ENCODE results near the gene STAG3.
A peak's percentile ranks its signal among the peaks of the same experiment; 100 is the strongest.

The STAG3 gene

DNA sequence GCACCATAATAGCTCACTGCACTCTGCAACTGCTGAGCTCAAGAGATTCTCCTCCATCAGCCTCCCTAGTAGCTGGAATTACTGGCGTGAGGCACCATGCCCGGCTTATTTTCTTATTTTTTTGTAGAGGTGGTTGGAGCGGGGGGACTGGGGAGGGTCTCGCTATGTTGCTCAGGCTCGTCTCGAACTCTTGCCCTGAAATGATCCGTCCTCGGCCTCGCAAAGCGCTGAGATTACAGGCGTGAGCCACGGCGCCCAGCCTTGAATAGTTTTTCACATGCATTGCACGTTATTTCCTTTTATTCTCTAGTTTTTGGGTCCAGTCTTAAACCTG lies 29.5 kb upstream of the STAG3 start:
- DNase-seq (ENCODE audit: low read depth) = no peak
- TF ChIP-seq MYC (IDR thresholded peaks at IDR 0.05; ENCODE audit: low read depth, low read length) = no peak
- TF ChIP-seq, protein P1, sequence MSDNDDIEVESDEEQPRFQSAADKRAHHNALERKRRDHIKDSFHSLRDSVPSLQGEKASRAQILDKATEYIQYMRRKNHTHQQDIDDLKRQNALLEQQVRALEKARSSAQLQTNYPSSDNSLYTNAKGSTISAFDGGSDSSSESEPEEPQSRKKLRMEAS (IDR thresholded peaks at IDR 0.05; ENCODE audit: low read depth, low read length) = no peak
- no peak for TF ChIP-seq POLR2A (IDR thresholded peaks at IDR 0.05; ENCODE audit: extremely low read depth, insufficient read length)
- TF ChIP-seq, protein P2, sequence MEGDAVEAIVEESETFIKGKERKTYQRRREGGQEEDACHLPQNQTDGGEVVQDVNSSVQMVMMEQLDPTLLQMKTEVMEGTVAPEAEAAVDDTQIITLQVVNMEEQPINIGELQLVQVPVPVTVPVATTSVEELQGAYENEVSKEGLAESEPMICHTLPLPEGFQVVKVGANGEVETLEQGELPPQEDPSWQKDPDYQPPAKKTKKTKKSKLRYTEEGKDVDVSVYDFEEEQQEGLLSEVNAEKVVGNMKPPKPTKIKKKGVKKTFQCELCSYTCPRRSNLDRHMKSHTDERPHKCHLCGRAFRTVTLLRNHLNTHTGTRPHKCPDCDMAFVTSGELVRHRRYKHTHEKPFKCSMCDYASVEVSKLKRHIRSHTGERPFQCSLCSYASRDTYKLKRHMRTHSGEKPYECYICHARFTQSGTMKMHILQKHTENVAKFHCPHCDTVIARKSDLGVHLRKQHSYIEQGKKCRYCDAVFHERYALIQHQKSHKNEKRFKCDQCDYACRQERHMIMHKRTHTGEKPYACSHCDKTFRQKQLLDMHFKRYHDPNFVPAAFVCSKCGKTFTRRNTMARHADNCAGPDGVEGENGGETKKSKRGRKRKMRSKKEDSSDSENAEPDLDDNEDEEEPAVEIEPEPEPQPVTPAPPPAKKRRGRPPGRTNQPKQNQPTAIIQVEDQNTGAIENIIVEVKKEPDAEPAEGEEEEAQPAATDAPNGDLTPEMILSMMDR (IDR thresholded peaks at IDR 0.05; ENCODE audit: low read depth, low read length) = no peak
- H3K4me3 ChIP-seq (ENCODE audit: low read depth, low read length) = peak overlapping the region; percentile 22

DNA sequence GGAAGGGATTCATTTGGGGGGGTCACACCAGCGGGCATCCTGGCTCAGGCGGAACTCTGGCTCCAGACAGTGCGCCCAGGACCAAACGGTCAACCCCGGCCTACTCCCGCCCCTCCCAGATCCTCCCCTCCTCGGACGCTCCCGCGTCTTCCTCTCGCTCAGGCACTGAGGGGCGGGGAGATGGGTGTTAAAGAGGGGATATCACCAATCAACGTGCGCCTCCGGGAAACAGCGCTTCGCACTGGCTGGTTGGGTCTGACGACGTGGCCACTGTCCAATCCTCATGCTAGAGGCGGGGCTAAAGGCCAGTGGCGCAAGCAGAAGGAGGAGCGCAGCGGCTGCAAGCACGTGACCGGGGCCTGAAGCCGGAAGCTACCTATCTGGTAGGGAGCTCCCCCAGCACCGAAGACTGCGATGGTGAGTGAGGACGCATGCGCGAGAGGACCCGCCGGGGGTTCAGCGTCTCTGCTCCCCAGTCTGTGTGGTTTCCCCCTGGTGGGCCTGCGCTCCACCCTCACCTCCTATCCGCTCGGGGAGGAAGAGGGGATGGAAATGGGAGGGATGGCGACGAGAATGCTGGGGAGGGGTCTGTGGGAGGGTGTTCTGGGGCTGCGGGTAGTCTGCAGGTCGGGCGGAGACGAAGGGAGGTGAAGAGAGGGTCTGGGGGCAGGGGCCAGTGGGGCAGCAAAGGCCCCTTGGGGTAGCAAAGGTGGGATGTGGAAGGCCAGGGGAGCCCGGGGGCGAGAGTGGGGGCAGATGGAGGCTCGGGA lies 29.0 kb upstream of the STAG3 start, which contains the start of gene LAMTOR4:
TSS of gene LAMTOR4 (plus strand) at position 360 of the 770 bp plus-strand sequence. CDS start at position 415, 55 bp downstream.
- peak; percentile 100 for DNase-seq (ENCODE audit: low read depth)
- TF ChIP-seq MYC (IDR thresholded peaks at IDR 0.05; ENCODE audit: low read depth, low read length) (peak; percentile 93), POLR2A (IDR thresholded peaks at IDR 0.05; ENCODE audit: extremely low read depth, insufficient read length) (peak; percentile 87)
- TF ChIP-seq, protein P2 (IDR thresholded peaks at IDR 0.05; ENCODE audit: low read depth, low read length) = no peak
- TF ChIP-seq, protein P1 (IDR thresholded peaks at IDR 0.05; ENCODE audit: low read depth, low read length) = peak; percentile 100
- peak within 1 kb of the TSS; percentile 87 for H3K4me3 ChIP-seq (ENCODE audit: low read depth, low read length)

DNA sequence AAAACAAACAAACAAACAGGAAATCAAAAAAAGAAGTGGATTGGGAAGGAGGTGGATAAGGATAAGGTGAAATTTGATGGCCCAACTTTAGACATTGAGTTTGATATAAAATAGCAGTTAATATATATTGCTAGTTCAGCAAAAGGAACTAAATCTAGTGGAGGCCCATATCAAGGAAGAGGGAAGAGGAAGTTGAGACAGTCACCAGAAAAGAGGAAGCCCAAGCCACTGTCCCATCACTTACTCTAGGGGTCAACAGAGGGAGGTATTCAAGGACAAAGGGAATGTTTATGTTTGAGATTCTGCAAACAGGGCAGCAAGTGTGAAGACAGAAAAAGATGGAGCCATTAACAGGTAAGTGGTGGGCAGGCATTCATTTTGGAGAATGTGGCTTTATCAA lies 25.3 kb upstream of the STAG3 start:
- H3K4me3 ChIP-seq (ENCODE audit: low read depth, low read length) = no peak overlapping the region
- peak; percentile 88 for DNase-seq (ENCODE audit: low read depth)
- TF ChIP-seq, protein P2 (IDR thresholded peaks at IDR 0.05; ENCODE audit: low read depth, low read length) = peak; percentile 26
- TF ChIP-seq, protein P1 (IDR thresholded peaks at IDR 0.05; ENCODE audit: low read depth, low read length) = peak; percentile 50
- TF ChIP-seq MYC (IDR thresholded peaks at IDR 0.05; ENCODE audit: low read depth, low read length) = 0 out of 2 replicates have a peak, but pooled peaks have one; percentile 25
- TF ChIP-seq POLR2A (IDR thresholded peaks at IDR 0.05; ENCODE audit: extremely low read depth, insufficient read length) = no peak

DNA sequence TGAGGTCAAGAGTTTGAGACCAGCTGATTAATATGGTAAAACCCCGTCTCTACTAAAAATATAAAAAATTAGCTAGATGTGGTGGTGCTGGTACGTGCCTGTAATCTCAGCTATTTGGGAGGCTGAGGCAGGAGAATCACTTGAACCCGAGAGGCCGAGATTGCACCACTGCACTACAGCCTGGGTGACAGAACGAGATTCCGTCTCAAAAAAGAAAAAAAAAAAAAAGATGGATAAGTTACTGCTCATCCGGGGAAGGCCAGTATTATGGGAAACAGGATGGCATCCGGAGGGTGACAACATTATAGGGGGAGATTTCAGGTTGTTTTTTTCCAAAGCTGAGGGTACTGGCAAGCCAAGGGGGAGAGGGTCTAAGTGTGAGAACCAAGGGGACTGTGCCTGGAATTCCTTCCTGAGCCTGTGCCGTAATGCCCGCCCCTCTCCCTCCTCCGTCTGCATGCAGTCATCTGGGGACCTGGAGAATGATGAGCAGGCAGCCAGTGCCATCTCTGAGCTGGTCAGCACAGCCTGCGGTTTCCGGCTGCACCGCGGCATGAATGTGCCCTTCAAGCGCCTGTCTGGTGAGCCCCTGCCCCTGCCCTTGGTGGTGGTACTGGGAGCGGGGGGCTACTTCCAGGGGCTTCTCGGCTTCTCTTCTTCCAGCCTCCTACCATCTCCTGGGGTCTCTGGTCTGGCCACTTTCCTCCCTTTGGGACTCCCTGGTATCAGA lies 24.6 kb upstream of the STAG3 start:
- no peak for DNase-seq (ENCODE audit: low read depth)
- no peak overlapping the region for H3K4me3 ChIP-seq (ENCODE audit: low read depth, low read length)
- TF ChIP-seq MYC (IDR thresholded peaks at IDR 0.05; ENCODE audit: low read depth, low read length) (no peak), POLR2A (IDR thresholded peaks at IDR 0.05; ENCODE audit: extremely low read depth, insufficient read length) (no peak)
- TF ChIP-seq, protein P2 (IDR thresholded peaks at IDR 0.05; ENCODE audit: low read depth, low read length) = no peak
- TF ChIP-seq, protein P1 (IDR thresholded peaks at IDR 0.05; ENCODE audit: low read depth, low read length) = no peak

DNA sequence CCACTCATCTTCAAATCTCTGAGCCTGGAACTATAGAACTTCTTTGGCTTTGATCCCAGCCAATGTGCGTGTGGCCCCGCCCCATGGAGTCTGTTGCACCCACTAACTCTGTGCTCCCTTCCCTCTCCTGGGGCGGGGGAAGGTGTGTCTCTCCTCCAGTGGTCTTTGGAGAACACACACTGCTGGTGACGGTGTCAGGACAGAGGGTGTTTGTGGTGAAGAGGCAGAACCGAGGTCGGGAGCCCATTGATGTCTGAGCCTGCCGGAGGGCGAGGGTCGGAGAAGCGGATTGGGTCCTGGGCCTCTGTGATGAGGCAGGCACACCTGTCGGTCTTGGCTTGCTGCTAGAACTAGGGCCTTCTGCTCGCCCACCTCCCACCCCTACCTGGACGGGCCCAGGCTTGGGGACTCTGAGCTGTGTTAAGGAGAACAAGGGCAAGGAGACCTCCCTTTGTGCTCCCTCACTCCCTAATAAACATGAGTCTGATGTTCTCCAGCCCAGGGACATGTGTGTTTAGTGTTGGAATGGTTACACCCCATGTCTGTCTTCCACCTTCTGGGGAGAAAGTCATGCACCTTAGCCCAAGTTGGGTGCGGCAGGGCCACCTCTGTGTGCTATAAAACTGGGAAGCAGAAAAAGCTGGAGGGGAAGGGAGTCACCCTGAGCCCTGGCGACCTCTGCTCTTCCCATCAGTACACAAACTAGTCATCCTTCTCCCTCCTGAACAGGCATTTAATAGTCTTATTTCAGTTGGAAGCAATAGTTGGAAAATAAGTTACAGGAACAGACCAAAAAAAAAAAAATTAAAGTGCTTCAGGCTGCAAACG lies 23.8 kb upstream of the STAG3 start:
- TF ChIP-seq, protein P2 (IDR thresholded peaks at IDR 0.05; ENCODE audit: low read depth, low read length) = no peak
- TF ChIP-seq, protein P1 (IDR thresholded peaks at IDR 0.05; ENCODE audit: low read depth, low read length) = no peak
- no peak for TF ChIP-seq MYC (IDR thresholded peaks at IDR 0.05; ENCODE audit: low read depth, low read length)
- TF ChIP-seq POLR2A (IDR thresholded peaks at IDR 0.05; ENCODE audit: extremely low read depth, insufficient read length) = no peak
- DNase-seq (ENCODE audit: low read depth) = no peak

More for the DNA sequence above, 23.8 kb upstream of the STAG3 start:
- H3K4me3 ChIP-seq (ENCODE audit: low read depth, low read length) = no peak overlapping the region
